NCI-H2227 (cell line): ENCODE data around the gene CDHR3.
A peak's percentile ranks its signal among the peaks of the same experiment; 100 is the strongest.

Experiments
- DNase-seq: peaks from one replicate; lab custom pipeline; 2025; ENCODE audit not compliant: unreplicated experiment; lab: John Stamatoyannopoulos, UW

The CDHR3 gene

DNA sequence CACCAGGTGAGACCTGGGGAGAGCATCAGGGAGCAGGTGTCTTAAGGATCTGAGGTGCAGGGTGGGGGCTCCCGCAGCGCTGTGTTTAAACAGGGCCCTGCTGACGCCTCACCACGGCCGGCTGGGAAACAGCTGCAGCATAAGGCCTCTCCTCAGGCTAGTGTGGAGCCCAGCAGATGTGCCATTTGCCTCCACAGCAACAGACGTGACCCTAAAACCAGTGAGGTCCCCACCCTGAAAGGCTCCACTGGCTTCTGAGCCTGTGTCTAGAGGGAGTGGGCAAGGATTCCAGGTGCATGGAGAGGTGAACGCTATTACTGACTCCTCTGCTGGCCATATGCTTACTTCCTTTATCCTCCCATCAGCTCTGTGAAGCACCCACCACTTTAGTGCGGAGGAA, 101.3 kb downstream of the CDHR3 start:
- DNase-seq = no peak

GRCh38 chr7:106064771-106065574, 101.9 kb downstream of the CDHR3 start:
- peak; percentile 54 for DNase-seq

DNA sequence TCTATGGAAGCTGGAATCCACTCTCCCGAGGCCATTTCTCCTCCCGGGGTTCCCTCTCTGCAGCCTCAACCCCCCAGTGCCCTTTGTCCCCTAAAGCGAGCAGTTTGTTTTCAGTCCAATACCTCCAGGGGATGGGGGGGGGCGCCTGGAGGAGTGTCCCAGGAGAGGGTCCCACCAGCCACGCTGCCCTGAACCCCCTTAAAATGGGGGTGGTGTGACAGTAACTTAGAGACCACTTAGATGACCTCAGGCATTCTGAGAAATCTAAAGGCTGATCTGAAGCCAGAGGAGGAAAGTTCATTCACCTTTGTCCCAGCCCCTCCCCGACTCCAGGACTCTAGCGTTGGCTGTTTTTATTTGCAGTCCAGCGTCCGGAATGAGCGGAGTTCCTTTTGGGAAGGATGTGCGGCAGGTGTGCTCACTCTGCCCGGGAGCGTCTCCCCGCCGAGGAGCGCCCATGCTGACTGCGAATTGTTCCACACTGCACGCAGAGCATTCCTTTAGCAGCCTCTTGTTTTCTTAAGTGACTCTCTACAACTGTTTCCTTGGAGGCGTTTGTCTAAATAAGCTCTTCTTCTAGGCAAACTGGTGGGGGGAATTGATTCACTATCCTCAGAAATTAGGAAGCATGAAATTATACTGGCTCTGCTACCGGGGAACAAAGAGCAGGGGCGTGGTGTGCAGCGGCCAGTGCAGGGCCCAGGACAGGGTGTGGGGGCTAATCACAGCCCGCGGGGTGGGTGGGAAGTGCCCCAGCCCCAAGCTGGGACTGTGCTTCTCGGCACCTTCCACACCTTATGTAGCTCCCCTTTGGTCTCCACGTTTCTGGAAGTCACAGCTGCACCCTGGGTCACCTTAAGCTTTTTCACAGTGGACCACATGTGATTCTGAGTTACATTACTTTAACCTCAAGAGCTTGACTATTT, 102.8 kb downstream of the CDHR3 start:
- peak; percentile 46 for DNase-seq

DNA sequence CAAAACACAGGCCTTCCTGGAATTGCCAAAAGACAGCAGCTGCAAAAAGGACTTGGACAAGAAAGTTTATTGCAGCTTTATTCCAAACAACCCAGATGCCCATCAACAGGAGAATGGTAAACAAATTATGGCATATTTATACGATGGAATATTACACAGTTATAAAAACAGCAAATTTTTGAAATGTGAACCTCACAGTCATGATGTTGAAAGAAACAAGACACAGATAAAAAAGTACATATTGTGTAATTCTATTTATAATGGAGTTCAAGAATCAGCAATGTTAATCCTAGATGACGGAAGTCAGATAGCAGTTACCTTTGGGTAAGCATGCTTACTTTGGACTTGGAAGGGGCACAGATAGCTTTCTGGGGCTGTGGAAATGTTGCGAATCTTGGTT, 104.6 kb downstream of the CDHR3 start:
- DNase-seq = no peak

DNA sequence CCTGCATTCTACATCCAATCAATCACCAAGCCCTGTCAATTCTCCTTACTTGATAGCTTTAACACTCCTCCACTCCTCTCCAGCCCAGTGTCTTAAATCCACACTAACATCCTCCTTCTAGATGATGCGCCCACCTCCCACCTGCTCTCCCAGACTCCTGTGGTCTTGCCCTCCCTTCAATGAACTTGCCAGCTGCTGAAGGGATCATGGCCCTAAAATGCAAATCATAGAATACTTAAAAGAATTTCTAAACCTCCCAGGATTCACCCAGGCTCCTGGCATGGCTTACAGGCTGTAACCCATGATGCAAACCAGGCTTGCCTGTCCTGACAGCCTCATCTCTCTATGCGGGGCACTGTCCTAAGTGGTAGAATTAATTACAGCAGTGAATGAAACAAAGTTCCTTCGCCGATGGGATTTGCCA, 105.5 kb downstream of the CDHR3 start:
- no peak for DNase-seq

DNA sequence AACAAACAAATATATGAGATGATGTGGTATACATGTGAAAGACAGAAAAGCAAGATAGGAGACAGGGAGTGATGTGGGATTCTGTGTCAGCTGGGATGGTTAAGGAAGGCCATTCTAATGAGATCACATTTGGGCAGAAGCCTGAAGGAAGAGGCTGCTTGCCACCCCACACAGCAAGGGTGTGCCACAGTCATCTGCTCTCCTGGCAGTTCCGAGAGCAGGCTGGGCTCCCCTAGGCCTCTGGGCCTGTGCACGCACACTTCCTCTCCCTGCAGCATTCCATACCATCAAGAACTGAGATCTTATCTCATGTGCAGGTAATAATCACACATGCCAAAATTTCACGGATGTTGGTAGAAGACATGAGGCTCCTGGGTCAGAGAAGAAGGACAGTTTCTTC, 105.9 kb downstream of the CDHR3 start:
- DNase-seq = no peak

DNA sequence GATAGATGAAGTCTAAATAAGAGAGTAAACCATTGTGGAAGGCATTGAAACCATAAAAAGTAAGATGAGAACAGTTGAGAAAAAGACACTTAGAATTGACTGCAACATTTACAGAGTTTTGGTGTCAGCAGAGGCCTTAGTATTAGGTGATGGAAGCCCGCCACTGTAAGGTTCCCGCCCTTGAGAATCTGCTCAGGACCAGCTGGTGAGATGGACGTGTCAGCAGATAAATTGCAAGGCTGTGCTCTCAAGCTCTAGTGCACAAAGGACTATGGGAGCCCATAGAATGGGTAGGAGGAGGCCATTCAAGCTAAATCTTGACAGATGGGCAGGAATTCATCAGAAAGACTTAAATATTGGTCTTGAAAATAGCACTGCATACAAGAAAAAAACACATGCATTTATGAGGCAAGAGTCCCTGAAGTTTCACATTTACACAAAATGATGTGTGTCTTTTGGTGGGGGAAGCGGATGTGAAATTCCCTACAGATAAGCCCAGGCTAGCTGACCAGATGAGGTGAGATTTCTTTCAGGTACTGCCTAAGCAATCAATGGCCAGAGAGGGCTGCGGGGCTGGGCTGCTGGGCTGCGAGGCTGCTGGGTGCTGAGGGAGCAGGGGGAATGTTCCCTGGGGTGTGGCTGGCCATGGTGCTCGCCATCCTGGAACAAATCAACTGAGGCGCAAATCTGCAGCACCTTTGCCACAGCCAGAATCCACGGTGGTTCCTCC, 106.6 kb downstream of the CDHR3 start:
- DNase-seq = no peak

DNA sequence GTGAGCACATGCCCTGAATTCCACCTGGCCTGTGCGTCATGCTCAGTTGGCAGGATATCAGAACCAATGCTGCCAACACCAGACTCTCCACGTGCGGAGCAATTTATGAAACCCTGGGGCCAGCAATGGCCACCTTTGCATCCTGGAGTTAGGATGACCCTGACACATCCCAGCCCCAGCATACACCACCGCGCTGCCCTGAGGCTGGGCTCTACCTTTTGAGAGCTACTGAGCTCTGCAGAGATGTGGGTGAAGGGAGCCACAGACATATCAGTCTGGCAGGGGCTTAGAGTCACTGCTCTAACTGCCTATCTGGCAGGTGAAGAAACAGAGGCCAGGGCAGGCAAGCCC, 107.1 kb downstream of the CDHR3 start:
- no peak for DNase-seq

- DNase-seq = peak; percentile 63
Observed at GRCh38 chr7:106070567-106071254, 107.6 kb downstream of the CDHR3 start.

DNA sequence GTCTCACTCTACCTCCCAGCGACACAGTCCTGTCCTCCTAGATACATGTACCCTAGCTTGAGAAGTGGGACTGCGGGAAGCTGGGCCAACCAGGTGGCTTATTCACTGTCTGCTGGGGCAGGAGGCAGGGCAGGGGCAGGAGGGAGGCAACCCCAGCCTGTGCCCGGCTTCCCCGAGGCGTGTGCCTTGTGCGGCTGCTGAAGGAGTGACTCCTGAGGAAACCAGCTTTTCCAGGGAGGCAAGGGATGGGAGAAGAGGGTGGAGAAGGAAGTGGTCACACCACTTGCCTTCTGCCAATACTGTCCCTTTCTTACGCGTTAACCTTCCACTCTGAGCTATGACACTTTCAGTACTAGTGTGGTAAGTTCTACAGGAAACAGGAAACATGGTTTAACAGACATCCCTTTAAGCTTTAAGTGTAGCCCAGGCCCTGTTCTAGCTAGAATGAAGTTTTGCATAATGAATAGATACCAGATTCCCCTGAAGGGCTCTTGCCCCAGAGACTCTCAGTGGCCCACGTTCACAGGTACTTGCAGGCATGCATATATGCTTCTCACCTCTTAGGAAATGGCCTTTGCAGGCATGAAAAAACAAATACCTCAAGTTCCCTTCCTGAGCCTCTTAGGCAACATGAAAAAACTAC, 108.4 kb downstream of the CDHR3 start:
- DNase-seq = no peak

DNA sequence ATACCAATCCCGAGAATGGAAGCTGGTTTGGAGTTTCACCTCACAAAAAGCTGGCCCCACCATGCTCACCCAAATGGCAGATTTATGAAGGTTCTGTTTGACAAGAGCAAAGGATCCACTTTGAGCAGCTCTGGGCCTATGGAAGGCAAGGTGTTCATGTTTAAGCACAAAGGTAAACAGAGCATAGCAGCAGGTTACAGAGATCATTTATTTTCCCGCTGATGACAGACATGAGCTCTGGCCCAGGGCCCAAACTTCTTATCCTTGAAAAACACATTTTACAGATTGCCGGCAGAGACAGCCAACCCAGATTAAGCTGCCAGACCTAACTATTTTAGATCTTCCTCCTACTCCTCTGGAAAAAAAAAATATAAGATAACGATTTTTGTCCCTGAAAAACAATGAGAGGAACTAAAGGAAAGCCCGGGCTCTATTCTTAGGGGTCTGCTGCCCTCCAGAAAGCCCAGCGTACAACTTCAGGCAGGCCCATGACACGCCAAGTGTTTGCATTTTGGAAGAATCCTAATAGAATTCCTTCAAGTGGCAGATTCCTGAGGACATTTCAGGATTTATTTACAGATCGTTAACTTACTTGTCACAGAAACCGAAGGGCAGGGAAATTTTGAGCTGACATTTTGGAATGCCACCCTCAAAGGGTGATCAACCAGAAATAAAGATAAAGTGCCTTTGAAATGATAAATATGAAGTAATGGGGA, 109.1 kb downstream of the CDHR3 start:
- no peak for DNase-seq

- no peak for DNase-seq
Observed at GRCh38 chr7:106072715-106073091, 109.6 kb downstream of the CDHR3 start.

DNA sequence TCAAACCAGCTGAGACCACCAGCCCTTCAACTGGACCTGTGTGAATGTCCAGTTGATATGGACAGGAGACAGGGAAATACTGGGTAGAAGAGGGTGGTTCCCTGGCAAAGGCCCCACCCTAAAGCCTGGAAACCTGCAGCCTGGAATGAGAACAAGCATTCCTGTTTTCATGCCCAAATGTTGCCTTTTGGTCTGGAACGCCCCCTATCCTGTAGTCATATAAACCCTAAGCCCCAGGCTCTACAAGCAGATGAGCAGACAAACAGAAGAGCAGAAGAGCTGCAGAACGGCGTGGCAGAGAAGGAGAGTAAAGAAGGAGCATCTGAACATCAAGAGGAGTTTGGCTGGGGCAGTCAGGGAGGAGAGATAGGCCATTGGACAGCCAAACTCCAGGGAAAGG, 110.6 kb downstream of the CDHR3 start:
- DNase-seq = no peak

DNA sequence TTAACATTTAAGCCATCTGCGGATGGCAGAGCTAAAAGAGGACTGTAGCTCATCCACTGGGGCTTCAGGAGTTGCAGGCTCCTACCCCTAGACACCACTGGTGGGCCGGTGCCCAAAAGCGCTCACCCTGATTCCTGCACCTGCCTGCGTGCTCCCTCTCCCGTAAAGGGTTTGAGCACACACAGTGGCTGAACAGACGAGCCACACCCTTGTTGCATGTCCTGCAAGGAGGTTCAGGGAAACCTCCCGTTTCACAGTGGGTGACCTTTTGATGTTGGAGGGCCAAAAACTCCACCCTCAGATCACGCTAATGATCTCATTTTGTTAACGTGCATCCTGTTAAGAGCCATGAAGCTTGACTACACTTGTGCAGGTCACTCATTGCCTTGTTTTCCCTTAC, 111.2 kb downstream of the CDHR3 start:
- DNase-seq = no peak

DNA sequence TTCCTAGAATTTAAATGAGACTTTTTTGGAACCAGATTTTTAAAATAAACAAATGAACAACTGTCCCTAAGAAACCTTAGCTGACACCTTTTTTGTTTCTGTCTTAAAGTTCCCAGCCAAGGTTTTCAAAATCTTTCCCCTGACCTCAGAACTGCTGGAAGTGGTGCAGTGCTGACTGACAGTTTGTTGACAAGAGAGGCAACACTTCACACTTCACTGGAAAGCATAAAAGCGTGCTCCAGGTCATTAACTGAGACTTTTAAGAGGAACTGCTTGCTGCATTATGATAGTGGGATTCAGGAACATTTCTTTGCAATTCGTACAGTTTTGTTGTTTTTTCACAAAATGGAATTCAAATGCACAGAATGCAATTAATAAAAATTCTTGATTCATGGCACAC, 112.9 kb downstream of the CDHR3 start:
- DNase-seq = no peak

DNA sequence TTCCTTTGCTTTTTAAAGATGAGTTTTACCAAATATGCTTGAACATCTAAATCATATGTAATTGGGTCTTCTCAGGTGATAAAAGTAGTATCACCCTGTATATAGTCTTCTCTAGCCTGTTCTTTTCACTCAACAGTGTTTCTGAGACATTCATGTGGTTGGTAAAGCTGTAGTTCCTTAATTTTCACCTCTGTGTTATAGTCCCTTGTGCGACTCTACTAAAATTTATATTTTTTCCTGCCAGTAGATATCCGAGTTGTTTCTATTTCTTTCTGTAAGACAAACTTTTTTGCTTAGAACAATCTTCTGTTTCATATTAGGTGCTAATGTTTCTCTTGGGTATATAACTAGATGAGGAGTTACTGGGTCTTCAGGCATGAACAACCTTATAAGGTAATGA, 113.5 kb downstream of the CDHR3 start:
- no peak for DNase-seq

DNA sequence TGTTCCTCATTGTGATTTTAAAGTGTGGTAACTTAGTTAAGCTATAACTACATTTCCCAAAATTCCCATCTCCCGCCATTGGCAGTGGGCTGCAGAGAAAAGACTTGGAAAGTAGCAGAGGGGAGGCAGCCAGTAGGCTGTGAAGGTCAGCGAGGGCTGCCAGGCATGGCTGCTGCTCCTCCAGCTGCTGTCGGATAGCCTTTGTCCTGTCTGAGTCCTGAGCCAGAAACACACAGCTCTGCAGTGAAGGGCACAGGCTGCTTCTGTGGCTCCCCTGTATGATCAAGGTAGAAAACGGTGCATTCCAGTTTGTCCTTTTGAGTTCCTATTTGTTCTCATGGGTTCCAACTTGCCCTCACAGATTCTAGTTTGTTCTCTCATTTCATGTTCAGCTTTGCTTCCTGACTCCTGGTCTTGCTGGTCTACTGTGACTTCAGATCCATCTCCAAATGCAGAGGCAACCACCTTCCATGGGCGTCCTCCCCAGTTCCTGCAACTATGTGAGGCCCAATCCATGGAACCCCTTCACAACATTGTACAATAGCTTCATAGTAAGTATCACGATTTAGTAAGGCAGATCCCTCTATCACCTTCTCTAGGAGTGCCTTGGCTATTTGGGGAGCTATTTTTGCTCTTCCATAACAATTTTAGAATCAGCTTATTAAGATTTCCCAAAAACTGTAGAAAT, 117.4 kb downstream of the CDHR3 start:
- DNase-seq = no peak

- DNase-seq = no peak
Observed at GRCh38 chr7:106082087-106082854, 119.2 kb downstream of the CDHR3 start.
